Activated CD4-positive, alpha-beta T cell treated with anti-CD3 and anti-CD28 coated beads, Interleukin-2, amount 50 U/mL, for 24 hours (primary cell): ENCODE results near the gene MGMT.
"Not testable (repeated sequence)": the region's sequence is repeated elsewhere in the genome, so short reads cannot be mapped to it uniquely, and the experiment has no call there.

Experiments
- DNase-seq, 2 donors: peaks; one replicate each; pipeline ENCODE4 v3.0.0-alpha.2; 2020; ENCODE audit warnings: low read depth in 1 of 2, low spot score in 1 of 2

The MGMT gene

GRCh38 chr10:129466703-129467358 lies at the start of gene MGMT:
Gene MGMT (plus strand): TSS chr10:129467241.
- DNase-seq: peak; percentile 98 to 99

GRCh38 chr10:129417870-129418269 lies 49.2 kb upstream of the MGMT start:
- DNase-seq: no peak

GRCh38 chr10:129418496-129419225 lies 48.4 kb upstream of the MGMT start:
- DNase-seq: no peak

GRCh38 chr10:129419397-129419796 lies 47.6 kb upstream of the MGMT start:
- DNase-seq: no peak

GRCh38 chr10:129421399-129422010 lies 45.5 kb upstream of the MGMT start:
- no peak for DNase-seq

- no peak for DNase-seq
These were observed 42.1 kb upstream of the MGMT start for GRCh38 chr10:129424978-129425377.

- no peak for DNase-seq
These were observed 40.4 kb upstream of the MGMT start for GRCh38 chr10:129426606-129427005.

GRCh38 chr10:129433266-129433665 lies 33.8 kb upstream of the MGMT start:
- no peak for DNase-seq

- not testable (repeated sequence) for DNase-seq
These were observed 31.3 kb upstream of the MGMT start for GRCh38 chr10:129435724-129436123.

- no peak for DNase-seq
These were observed 29.0 kb upstream of the MGMT start for GRCh38 chr10:129438024-129438423.

- no peak for DNase-seq
These were observed 26.8 kb upstream of the MGMT start for GRCh38 chr10:129440247-129440646.

GRCh38 chr10:129440722-129441316 lies 26.2 kb upstream of the MGMT start:
- DNase-seq: no peak

GRCh38 chr10:129441372-129442009 lies 25.6 kb upstream of the MGMT start:
- DNase-seq: no peak

GRCh38 chr10:129442866-129443265 lies 24.2 kb upstream of the MGMT start:
- no peak for DNase-seq

- DNase-seq: no peak
These were observed 22.7 kb upstream of the MGMT start for GRCh38 chr10:129444359-129444758.

- no peak for DNase-seq
These were observed 21.4 kb upstream of the MGMT start for GRCh38 chr10:129445436-129446182.

GRCh38 chr10:129446183-129446581 lies 20.9 kb upstream of the MGMT start:
- no peak for DNase-seq

GRCh38 chr10:129447486-129447885 lies 19.6 kb upstream of the MGMT start:
- DNase-seq: no peak

- no peak for DNase-seq
These were observed 19.0 kb upstream of the MGMT start for GRCh38 chr10:129448086-129448485.

GRCh38 chr10:129448539-129448938 lies 18.5 kb upstream of the MGMT start:
- no peak for DNase-seq

- no peak for DNase-seq
These were observed 17.1 kb upstream of the MGMT start for GRCh38 chr10:129449893-129450292.
